Measurements from ENCODE around the gene AGAP3. TPM values are rescaled to one million over a fixed set of nuclear protein-coding genes. Genes with fewer than 3 reads are reported as not detected.

AGAP3 gene
- total RNA-seq, 1 donor from 2014 or later, result 135 TPM

- peaks cover 22% of the 10 kb centered on the region for H3K4me1 Mint-ChIP-seq (ENCODE audit: unreplicated experiment)
- no peak for DNase-seq (ENCODE audit: extremely low spot score, unreplicated experiment)
- H3K27ac Mint-ChIP-seq (ENCODE audit: unreplicated experiment), result no peak overlapping the region
- H3K27me3 Mint-ChIP-seq (ENCODE audit: unreplicated experiment), result no peaks in the 10 kb centered on the region
- H3K4me3 Mint-ChIP-seq (ENCODE audit: unreplicated experiment), result no peak overlapping the region
- H3K36me3 Mint-ChIP-seq (ENCODE audit: unreplicated experiment), result peaks cover 29% of the 10 kb centered on the region
- TF ChIP-seq, protein P1, sequence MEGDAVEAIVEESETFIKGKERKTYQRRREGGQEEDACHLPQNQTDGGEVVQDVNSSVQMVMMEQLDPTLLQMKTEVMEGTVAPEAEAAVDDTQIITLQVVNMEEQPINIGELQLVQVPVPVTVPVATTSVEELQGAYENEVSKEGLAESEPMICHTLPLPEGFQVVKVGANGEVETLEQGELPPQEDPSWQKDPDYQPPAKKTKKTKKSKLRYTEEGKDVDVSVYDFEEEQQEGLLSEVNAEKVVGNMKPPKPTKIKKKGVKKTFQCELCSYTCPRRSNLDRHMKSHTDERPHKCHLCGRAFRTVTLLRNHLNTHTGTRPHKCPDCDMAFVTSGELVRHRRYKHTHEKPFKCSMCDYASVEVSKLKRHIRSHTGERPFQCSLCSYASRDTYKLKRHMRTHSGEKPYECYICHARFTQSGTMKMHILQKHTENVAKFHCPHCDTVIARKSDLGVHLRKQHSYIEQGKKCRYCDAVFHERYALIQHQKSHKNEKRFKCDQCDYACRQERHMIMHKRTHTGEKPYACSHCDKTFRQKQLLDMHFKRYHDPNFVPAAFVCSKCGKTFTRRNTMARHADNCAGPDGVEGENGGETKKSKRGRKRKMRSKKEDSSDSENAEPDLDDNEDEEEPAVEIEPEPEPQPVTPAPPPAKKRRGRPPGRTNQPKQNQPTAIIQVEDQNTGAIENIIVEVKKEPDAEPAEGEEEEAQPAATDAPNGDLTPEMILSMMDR (IDR thresholded peaks at IDR 0.05), result no peak
- H3K9me3 Mint-ChIP-seq (ENCODE audit: unreplicated experiment), result no peaks in the 10 kb centered on the region
These were observed 31.3 kb downstream of the AGAP3 start for GRCh38 chr7:151117565-151117964.

DNA sequence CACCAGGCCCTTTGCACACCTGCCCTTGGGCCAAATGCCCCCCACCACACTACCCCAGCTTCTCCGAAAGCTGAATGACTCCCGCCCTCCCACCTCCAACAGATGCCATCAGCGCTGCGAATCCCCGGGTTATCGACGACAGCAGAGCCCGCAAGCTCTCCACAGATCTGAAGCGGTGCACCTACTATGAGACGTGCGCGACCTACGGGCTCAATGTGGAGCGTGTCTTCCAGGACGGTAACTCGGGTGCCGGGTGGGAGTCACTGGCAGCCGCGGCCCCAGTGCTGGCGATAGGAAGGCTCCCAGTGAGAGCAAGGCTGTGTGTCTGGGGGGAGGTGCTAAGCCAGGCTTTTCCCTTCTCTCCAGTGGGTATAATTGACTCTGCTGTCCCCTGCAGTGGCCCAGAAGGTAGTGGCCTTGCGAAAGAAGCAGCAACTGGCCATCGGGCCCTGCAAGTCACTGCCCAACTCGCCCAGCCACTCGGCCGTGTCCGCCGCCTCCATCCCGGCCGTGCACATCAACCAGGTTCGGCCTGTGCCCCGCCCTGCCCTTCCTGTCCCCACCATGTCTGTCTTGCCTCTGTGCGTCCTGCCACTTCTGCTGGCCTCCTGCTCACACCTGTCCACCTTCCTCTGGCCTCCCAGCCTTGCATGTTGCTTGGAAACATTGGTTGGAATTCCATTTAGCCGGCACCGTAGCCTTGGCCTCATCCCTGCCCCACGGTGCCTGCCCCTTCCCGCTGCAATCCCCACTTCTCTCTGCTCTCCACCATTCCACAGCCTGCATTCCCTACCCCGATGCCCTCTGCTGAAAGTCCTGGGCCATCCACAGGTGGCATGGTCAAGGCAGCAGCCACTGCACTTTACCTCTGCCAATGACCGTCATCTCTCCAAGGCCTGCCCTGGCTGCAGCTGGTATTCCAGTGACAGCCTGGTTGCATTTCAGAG lies 32.1 kb downstream of the AGAP3 start:
- H3K9me3 Mint-ChIP-seq (ENCODE audit: unreplicated experiment), result no peaks in the 10 kb centered on the region
- DNase-seq (ENCODE audit: extremely low spot score, unreplicated experiment), result no peak
- H3K27me3 Mint-ChIP-seq (ENCODE audit: unreplicated experiment), result no peaks in the 10 kb centered on the region
- TF ChIP-seq, protein P1 (IDR thresholded peaks at IDR 0.05), result no peak
- no peak overlapping the region for H3K27ac Mint-ChIP-seq (ENCODE audit: unreplicated experiment)
- H3K4me3 Mint-ChIP-seq (ENCODE audit: unreplicated experiment), result no peak overlapping the region
- H3K4me1 Mint-ChIP-seq (ENCODE audit: unreplicated experiment), result peaks cover 16% of the 10 kb centered on the region
- peaks cover 32% of the 10 kb centered on the region for H3K36me3 Mint-ChIP-seq (ENCODE audit: unreplicated experiment)

DNA sequence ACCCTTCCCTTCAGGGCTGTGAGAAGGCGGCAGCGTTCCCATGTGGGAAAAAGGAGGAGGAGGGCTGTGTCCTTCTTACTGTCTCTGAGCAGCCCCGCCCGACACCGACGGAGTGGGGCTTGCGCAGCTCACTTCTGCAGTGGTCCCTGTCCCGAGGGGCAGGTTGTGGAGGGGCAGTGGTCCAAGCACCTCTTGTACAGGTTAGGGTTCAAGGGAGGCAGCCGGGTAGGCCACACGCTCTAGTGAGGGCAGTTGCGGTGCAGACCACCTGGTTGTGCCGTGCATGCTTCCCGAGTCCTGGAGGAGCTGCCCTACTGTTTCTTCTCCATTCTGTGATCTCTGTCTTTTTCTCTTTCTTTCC lies 32.8 kb downstream of the AGAP3 start:
- Mint-ChIP-seq H3K27ac (ENCODE audit: unreplicated experiment) (no peak overlapping the region), H3K9me3 (ENCODE audit: unreplicated experiment) (no peaks in the 10 kb centered on the region), H3K4me1 (ENCODE audit: unreplicated experiment) (peaks cover 9% of the 10 kb centered on the region), H3K4me3 (ENCODE audit: unreplicated experiment) (no peak overlapping the region), H3K27me3 (ENCODE audit: unreplicated experiment) (no peaks in the 10 kb centered on the region), H3K36me3 (ENCODE audit: unreplicated experiment) (peaks cover 38% of the 10 kb centered on the region)
- no peak for DNase-seq (ENCODE audit: extremely low spot score, unreplicated experiment)
- TF ChIP-seq, protein P1 (IDR thresholded peaks at IDR 0.05), result no peak

DNA sequence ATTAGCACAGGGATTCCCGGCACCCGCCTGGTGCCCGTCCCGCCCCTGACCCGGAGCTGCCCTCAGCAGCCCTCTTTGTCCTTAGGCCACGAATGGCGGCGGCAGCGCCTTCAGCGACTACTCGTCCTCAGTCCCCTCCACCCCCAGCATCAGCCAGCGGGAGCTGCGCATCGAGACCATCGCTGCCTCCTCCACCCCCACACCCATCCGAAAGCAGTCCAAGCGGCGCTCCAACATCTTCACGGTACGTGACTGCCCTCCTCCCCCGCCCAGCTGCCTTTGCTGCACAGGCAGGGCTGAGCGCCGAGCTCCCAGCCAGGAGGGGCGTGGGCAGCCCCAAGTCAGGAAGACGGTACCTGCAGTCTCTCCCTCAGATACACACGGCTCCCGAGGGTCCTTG lies 33.6 kb downstream of the AGAP3 start:
- H3K4me3 Mint-ChIP-seq (ENCODE audit: unreplicated experiment), result no peak overlapping the region
- H3K27ac Mint-ChIP-seq (ENCODE audit: unreplicated experiment), result no peak overlapping the region
- H3K27me3 Mint-ChIP-seq (ENCODE audit: unreplicated experiment), result no peaks in the 10 kb centered on the region
- H3K9me3 Mint-ChIP-seq (ENCODE audit: unreplicated experiment), result no peaks in the 10 kb centered on the region
- no peak for DNase-seq (ENCODE audit: extremely low spot score, unreplicated experiment)
- peaks cover 6% of the 10 kb centered on the region for H3K4me1 Mint-ChIP-seq (ENCODE audit: unreplicated experiment)
- peaks cover 46% of the 10 kb centered on the region for H3K36me3 Mint-ChIP-seq (ENCODE audit: unreplicated experiment)
- TF ChIP-seq, protein P1 (IDR thresholded peaks at IDR 0.05), result no peak

DNA sequence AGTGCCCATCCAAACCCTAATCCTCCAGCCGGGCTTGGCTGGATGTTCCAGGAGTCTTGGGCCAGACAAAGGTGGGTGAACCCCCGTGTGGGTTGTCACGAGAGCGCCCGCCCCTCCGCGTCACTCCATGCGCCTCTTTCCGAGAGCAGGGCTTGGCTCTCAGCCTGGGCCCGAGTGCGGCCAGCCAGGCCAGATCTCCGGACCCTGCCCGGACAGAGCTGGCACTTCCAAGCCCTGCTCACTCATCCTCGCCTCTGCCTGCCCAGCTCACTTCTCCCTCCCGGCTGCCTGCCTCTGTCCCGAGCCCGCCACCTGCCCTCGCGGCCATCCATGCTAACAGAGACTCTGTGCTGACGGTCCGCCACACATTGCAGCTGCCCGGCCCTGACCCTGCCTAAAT lies 34.6 kb downstream of the AGAP3 start:
- Mint-ChIP-seq H3K27me3 (ENCODE audit: unreplicated experiment) (no peaks in the 10 kb centered on the region), H3K4me3 (ENCODE audit: unreplicated experiment) (no peak overlapping the region), H3K36me3 (ENCODE audit: unreplicated experiment) (peaks cover 46% of the 10 kb centered on the region), H3K4me1 (ENCODE audit: unreplicated experiment) (peaks cover 7% of the 10 kb centered on the region), H3K27ac (ENCODE audit: unreplicated experiment) (no peak overlapping the region), H3K9me3 (ENCODE audit: unreplicated experiment) (no peaks in the 10 kb centered on the region)
- DNase-seq (ENCODE audit: extremely low spot score, unreplicated experiment), result no peak
- TF ChIP-seq, protein P1 (IDR thresholded peaks at IDR 0.05), result no peak
